MM.1S (cell line): ENCODE results near the gene SLC38A10.

Experiments
- CTCF ChIP-seq: fragments of 300-600 bp; sonication (generic); IDR thresholded peaks from 2 replicates; pipeline ENCODE4 v1.5.1; 2016; ENCODE audit warnings: antibody characterized with exemption, low read length, mixed read lengths
- EZH2 ChIP-seq: fragments of 300-600 bp; sonication (generic); optimal IDR thresholded peaks from 2 replicates; pipeline ENCODE3; 2017; ENCODE audit warnings: low read depth, mild to moderate bottlenecking, antibody characterized with exemption, low read length, mixed read lengths
- EZH2phosphoT487 ChIP-seq: fragments of 300-600 bp; sonication (generic); IDR thresholded peaks from 2 replicates; pipeline ENCODE4 v1.6.1; 2018; ENCODE audit warnings: antibody characterized with exemption, low read length

- no peak for TF ChIP-seq CTCF
- TF ChIP-seq EZH2phosphoT487: no peak
- no peak for TF ChIP-seq EZH2
Observed at GRCh38 chr17:81341516-81342268, 46.6 kb upstream of the SLC38A10 start.
